Stomach (tissue), 9 donors: Measurements from ENCODE around the gene FAM13C. TPM values are rescaled to one million over a fixed set of nuclear protein-coding genes. Genes with fewer than 3 reads are reported as not detected.

Experiments used
- DNase-seq, 2 donors: peaks; one replicate each; pipeline versions ENCODE4 v3.0.0 to v3.0.0-alpha.2; 2013 to 2019
- H3K27ac ChIP-seq, 5 donors: fragments of 200-600 bp in 4 of 5; sonication (generic) in 4 of 5; one replicate each; pipeline ENCODE4 v1.5.1; 2013 to 2019; ENCODE audit warnings: mild to moderate bottlenecking in 1 of 5, moderate library complexity in 1 of 5
- H3K27me3 ChIP-seq, 3 donors: fragments of 200-600 bp; sonication (generic); one replicate each; pipeline ENCODE4 v1.5.1; 2017 to 2019; ENCODE audit warnings: mixed run types in 1 of 3
- H3K36me3 ChIP-seq, 4 donors: fragments of 200-600 bp; sonication (generic); 1 replicate in 3 of 4; 2 replicates in 1 of 4; pipeline ENCODE4 v1.5.1; 2016 to 2019
- H3K4me1 ChIP-seq, 4 donors: fragments of 200-600 bp; sonication (generic); one replicate each; pipeline ENCODE4 v1.5.1; 2016 to 2019
- H3K4me3 ChIP-seq, 4 donors: fragments of 200-600 bp; sonication (generic) in 3 of 4; one replicate each; pipeline ENCODE4 v1.5.1; 2016 to 2019; ENCODE audit warnings: mild to moderate bottlenecking in 1 of 4
- H3K9me3 ChIP-seq, 4 donors: fragments of 200-600 bp; sonication (generic); one replicate each; pipeline ENCODE4 v1.5.1; 2016 to 2019
- EP300 ChIP-seq: sonication (generic); formaldehyde crosslinking; IDR thresholded peaks from one replicate; pipeline ENCODE4 v1.6.1; 2017; ENCODE audit warnings: antibody characterized with exemption
- POLR2A ChIP-seq, 4 donors: fragments of 450-650 bp; IDR thresholded peaks; one replicate each; pipeline ENCODE4 v1.6.1; 2016; ENCODE audit warnings: antibody characterized with exemption in 4 of 4, control low read depth in 2 of 4, mild to moderate bottlenecking in 1 of 4, moderate library complexity in 1 of 4
- POLR2AphosphoS5 ChIP-seq, 3 donors: sonication (generic); formaldehyde crosslinking; IDR thresholded peaks; one replicate each; pipeline ENCODE4 v1.6.1; 2016; ENCODE audit warnings: antibody characterized with exemption in 3 of 3
- WGBS, 5 donors: extraction: QIAGEN DNeasy Blood & Tissue Kit in 3 of 5; methylation state at CpG; one replicate each; pipeline versions ENCODE4 v1.1.5 to v1.1.7; 2013 to 2018; 5-methylcytosine and 5-hydroxymethylcytosine counted together
- intact Hi-C: fragments of 100-400 bp; cut with DNase I; formaldehyde crosslinking; loops from one replicate; pipeline ENCODE4 v1.15.1; 2023; ENCODE audit warnings: low total_unique reads
- polyA plus RNA-seq, 3 donors: library from polyadenylated mRNA; stranded (reverse); fragments of 200-250 nt; gene quantifications; one replicate each; pipeline ENCODE4 v1.2.3, GENCODE V29; 2013
- total RNA-seq, 5 donors: library from RNA; depleted of rRNA; stranded (reverse); fragments of >200 nt; gene quantifications; one replicate each; pipeline versions ENCODE4 v1.1.0 to v1.2.3, GENCODE V29; 2014 to 2016
- TF ChIP-seq, protein P1 (sequence below), 7 experiments: fragments of 450-650 bp in 4 of 7; fragments of 200-600 bp in 3 of 7; sonication (generic) in 3 of 7; IDR thresholded peaks; one replicate each; pipeline ENCODE4 v1.5.1; 2016 to 2019; ENCODE audit warnings: antibody characterized with exemption in 7 of 7, control low read depth in 2 of 7, mild to moderate bottlenecking in 1 of 7
- donor health status: healthy with polysubstance abuse.
- donor health status: Bipolar disorder and iron deficiency.
- donor health status: healthy.

The FAM13C gene
- total and polyA plus RNA-seq, 8 donors, result 0.89 to 47.3 (median 9.2) TPM

DNA sequence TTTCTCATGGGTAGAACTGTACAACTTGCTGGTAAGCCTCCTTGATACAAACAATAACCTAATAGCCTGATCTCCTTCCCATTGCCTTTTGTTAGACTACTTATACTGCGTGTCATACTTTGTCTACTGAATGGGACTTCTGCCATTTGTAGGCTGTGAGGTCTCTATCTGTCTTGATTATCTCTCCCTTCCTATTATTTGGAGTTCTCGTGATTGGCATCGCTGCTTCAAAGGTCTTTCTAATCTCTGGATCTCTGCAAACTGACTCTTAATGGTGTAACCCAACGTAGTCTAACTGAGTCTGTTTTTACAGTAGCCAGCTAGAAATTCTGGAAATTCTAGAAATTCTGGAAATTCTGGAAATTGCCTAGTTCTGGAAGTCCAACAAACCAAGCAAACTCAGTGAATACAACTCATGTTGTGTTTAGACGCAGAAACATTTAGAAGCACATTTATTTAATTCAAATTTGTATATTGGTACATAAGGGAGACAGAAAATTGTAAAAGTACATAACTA, 156.1 kb downstream of the FAM13C start:
- 63 to 77% (median 71%) methylated on average over 5 of the region's 5 CpGs for WGBS, 5 donors
- Histone ChIP-seq H3K9me3 (no peaks in the 10 kb centered on the region), H3K4me1 (no peaks in the 10 kb centered on the region), H3K4me3 (no peak overlapping the region), H3K36me3 (no peaks in the 10 kb centered on the region), H3K27me3 (no peaks in the 10 kb centered on the region), H3K27ac (no peak overlapping the region)
- no peak for DNase-seq
- intact Hi-C loops, result no loop called here
- TF ChIP-seq, protein P1, sequence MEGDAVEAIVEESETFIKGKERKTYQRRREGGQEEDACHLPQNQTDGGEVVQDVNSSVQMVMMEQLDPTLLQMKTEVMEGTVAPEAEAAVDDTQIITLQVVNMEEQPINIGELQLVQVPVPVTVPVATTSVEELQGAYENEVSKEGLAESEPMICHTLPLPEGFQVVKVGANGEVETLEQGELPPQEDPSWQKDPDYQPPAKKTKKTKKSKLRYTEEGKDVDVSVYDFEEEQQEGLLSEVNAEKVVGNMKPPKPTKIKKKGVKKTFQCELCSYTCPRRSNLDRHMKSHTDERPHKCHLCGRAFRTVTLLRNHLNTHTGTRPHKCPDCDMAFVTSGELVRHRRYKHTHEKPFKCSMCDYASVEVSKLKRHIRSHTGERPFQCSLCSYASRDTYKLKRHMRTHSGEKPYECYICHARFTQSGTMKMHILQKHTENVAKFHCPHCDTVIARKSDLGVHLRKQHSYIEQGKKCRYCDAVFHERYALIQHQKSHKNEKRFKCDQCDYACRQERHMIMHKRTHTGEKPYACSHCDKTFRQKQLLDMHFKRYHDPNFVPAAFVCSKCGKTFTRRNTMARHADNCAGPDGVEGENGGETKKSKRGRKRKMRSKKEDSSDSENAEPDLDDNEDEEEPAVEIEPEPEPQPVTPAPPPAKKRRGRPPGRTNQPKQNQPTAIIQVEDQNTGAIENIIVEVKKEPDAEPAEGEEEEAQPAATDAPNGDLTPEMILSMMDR (IDR thresholded peaks at IDR 0.05), result no peak
- TF ChIP-seq EP300 (no peak), POLR2AphosphoS5 (IDR thresholded peaks at IDR 0.05) (no peak), POLR2A (IDR thresholded peaks at IDR 0.05) (no peak)

Other genes with a start within 250 kb of the FAM13C start
- 1 to 10 TPM in 1 of 5 donors, under 1 TPM in 1, not detected in 3; 0.29 to 5.9 TPM for gene PHYHIPL, start 185.9 kb downstream of the FAM13C start, total RNA-seq
- gene PHYHIPL, start 185.9 kb downstream of the FAM13C start, polyA plus RNA-seq, result under 1 TPM; 0.12 to 0.61 (median 0.35) TPM